HepG2 (cell line): Measurements from ENCODE around the gene PANK2. TPM values are rescaled to one million over a fixed set of nuclear protein-coding genes. Genes with fewer than 3 reads are reported as not detected.

Experiments used
- AHR ChIP-seq: IDR thresholded peaks from 2 replicates; pipeline ENCODE4 v1.6.1; 2018; ENCODE audit warnings: missing genetic modification reagents, missing compliant biosample characterization
- E2F5 ChIP-seq: sonication (generic); formaldehyde crosslinking; conservative IDR thresholded peaks from 2 replicates; pipeline ENCODE4 v1.4.0; 2020; ENCODE audit warnings: missing genetic modification reagents
- FOXA3 ChIP-seq: IDR thresholded peaks from 2 replicates; pipeline ENCODE4 v1.6.1; 2016; ENCODE audit warnings: missing genetic modification reagents, missing compliant biosample characterization
- GTF2F1 ChIP-seq: fragments of 150-350 bp; IDR thresholded peaks from 2 replicates; pipeline ENCODE4 v1.6.1; 2014; ENCODE audit warnings: low read length
- HBP1 ChIP-seq: IDR thresholded peaks from 2 replicates; pipeline ENCODE4 v1.6.1; 2016; ENCODE audit warnings: low read depth, control low read depth
- MED1 ChIP-seq: sonication (generic); formaldehyde crosslinking; IDR thresholded peaks from 2 replicates; pipeline ENCODE4 v1.4.0; 2020; ENCODE audit warnings: missing genetic modification reagents
- PAWR ChIP-seq: sonication (generic); formaldehyde crosslinking; IDR thresholded peaks from 2 replicates; pipeline ENCODE4 v1.4.0; 2020; ENCODE audit warnings: missing genetic modification reagents, mild to moderate bottlenecking, borderline replicate concordance
- SATB2 ChIP-seq: sonication (generic); formaldehyde crosslinking; IDR thresholded peaks from 2 replicates; pipeline ENCODE4 v1.5.0; 2020; ENCODE audit warnings: missing genetic modification reagents
- ZBTB49 ChIP-seq: sonication (generic); formaldehyde crosslinking; IDR thresholded peaks from 2 replicates; pipeline ENCODE4 v1.4.0; 2020; ENCODE audit warnings: missing genetic modification reagents, borderline replicate concordance
- ZMAT5 ChIP-seq: sonication (generic); formaldehyde crosslinking; IDR thresholded peaks from 2 replicates; pipeline ENCODE4 v1.5.0; 2020; ENCODE audit warnings: mild to moderate bottlenecking, low read depth, missing genetic modification reagents, borderline replicate concordance
- ZNF296 ChIP-seq: sonication (generic); formaldehyde crosslinking; conservative IDR thresholded peaks from 2 replicates; pipeline ENCODE4 v1.5.0; 2020; ENCODE audit warnings: mild to moderate bottlenecking, missing genetic modification reagents
- ZNF460 ChIP-seq: sonication (generic); formaldehyde crosslinking; IDR thresholded peaks from 2 replicates; pipeline ENCODE4 v1.5.1; 2020; ENCODE audit warnings: missing genetic modification reagents, mild to moderate bottlenecking, borderline replicate concordance
- ZNF775 ChIP-seq: sonication (generic); formaldehyde crosslinking; IDR thresholded peaks from 2 replicates; pipeline ENCODE4 v1.4.0; 2020; ENCODE audit warnings: missing genetic modification reagents, mild to moderate bottlenecking, moderate library complexity, borderline replicate concordance
- ZNF883 ChIP-seq: sonication (generic); formaldehyde crosslinking; IDR thresholded peaks from 2 replicates; pipeline ENCODE4 v1.5.1; 2020; ENCODE audit warnings: mild to moderate bottlenecking, missing genetic modification reagents; ENCODE audit errors: not compliant biosample characterization
- ZNF891 ChIP-seq: sonication (generic); formaldehyde crosslinking; IDR thresholded peaks from 2 replicates; pipeline ENCODE4 v1.5.0; 2020; ENCODE audit warnings: mild to moderate bottlenecking, missing genetic modification reagents
- ZSCAN22 ChIP-seq: sonication (generic); formaldehyde crosslinking; IDR thresholded peaks from 2 replicates; pipeline ENCODE4 v1.4.0; 2020; ENCODE audit warnings: mild to moderate bottlenecking, missing genetic modification reagents
- ZSCAN9 ChIP-seq: IDR thresholded peaks from 2 replicates; pipeline ENCODE4 v1.6.1; 2016; ENCODE audit warnings: borderline replicate concordance
- ZZZ3 ChIP-seq: sonication (generic); formaldehyde crosslinking; IDR thresholded peaks from 2 replicates; pipeline ENCODE4 v1.4.0; 2020; ENCODE audit warnings: missing genetic modification reagents, mild to moderate bottlenecking, borderline replicate concordance
- polyA plus RNA-seq, 8 experiments: library from polyadenylated mRNA; depleted of rRNA in 3 of 8; stranded (reverse) in 7 of 8; unstranded in 1 of 8; fragments of >200 nt; fragmentation: Illumina TruSeq in 4 of 8; extraction: Trizol in 4 of 8; gene quantifications; 2 replicates each; pipeline versions ENCODE4 v1.2.1 to v1.2.3, GENCODE V29; 2011 to 2016; ENCODE audit warnings: low read depth in 4 of 8, missing spikeins in 1 of 8, mixed read lengths in 1 of 8; ENCODE audit not compliant: insufficient read depth in 1 of 8
- total RNA-seq, 5 experiments: library from RNA; depleted of rRNA; stranded (reverse); fragments of >200 nt; fragmentation: Illumina TruSeq; extraction: Trizol; gene quantifications; 2 replicates each; pipeline ENCODE4 v1.2.3, GENCODE V29; 2016; ENCODE audit warnings: low read depth in 1 of 5
- TF ChIP-seq, protein P1 (sequence below): sonication (generic); formaldehyde crosslinking; IDR thresholded peaks from 2 replicates; pipeline ENCODE4 v1.4.0; 2020; ENCODE audit warnings: mild to moderate bottlenecking, low read depth, missing genetic modification reagents
- TF ChIP-seq, protein P2 (sequence below): sonication (generic); formaldehyde crosslinking; conservative IDR thresholded peaks from 2 replicates; pipeline ENCODE4 v1.8.0; 2022; ENCODE audit warnings: missing genetic modification reagents

PANK2 gene
- total and polyA plus RNA-seq, 2 of the 13 experiments (the other 11 are each of a cell fraction or from before 2014, with no cell fraction given): 39.2 to 123 TPM

DNA sequence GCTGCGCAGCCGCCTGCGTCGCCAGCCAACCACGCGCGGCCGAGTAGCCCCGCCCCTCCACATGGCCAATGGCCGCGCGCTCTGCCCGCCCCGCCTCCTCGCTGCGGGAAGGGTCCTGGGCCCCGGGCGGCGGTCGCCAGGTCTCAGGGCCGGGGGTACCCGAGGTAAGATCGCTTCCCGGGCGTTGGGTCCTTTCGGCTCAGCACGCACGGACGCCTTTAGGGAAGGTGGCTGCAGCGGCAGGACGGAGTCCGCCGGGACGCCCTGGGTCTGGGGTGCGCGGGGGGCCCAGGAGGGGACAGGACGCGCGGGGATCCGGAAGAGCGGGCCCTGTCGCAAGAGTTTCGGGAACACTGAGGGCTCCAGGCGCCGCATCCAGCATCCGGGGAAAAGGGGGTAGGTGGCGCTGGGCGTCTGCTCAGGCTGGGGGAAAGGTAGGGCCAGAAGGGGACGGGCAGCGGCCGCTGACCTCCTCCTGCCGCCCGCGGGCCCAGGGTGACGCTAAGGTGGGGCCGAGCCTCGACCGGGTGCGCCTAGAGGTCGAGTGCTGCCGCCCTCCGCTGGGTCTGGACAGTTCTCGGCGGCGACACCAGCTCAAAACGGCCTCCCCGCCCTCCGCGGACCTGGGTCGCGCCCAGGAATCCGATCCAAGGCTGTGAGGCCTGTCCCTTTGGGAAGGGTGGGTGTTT is 42.3 kb upstream of the PANK2 start, which contains the start of gene MAVS (continued):
- TF ChIP-seq ZZZ3 (CRISPR knock-in tag) (no peak), AHR (peak; percentile 46; the same call in 1 of the 2 replicates), MED1 (CRISPR knock-in tag) (peak; percentile 69), PAWR (CRISPR knock-in tag) (no peak; the same call in 1 of the 2 replicates), ZSCAN9 (CRISPR knock-in tag) (peak; percentile 65), HBP1 (CRISPR knock-in tag) (peak; percentile 82; the same call in 1 of the 2 replicates), ZNF296 (no peak), ZNF883 (CRISPR knock-in tag) (no peak), ZNF775 (CRISPR knock-in tag) (0 out of 2 replicates have a peak, but pooled peaks have one; percentile 67), FOXA3 (CRISPR knock-in tag) (peak; percentile 34), SATB2 (CRISPR knock-in tag) (peak; percentile 89), ZBTB49 (CRISPR knock-in tag) (peak; percentile 14; the same call in 1 of the 2 replicates), ZMAT5 (CRISPR knock-in tag) (no peak), GTF2F1 (peak; percentile 61; the same call in 1 of the 2 replicates), E2F5 (CRISPR knock-in tag) (peak; percentile 63; the same call in 1 of the 2 replicates), ZNF891 (CRISPR knock-in tag) (peak; percentile 97), ZSCAN22 (CRISPR knock-in tag) (0 out of 2 replicates have a peak, but pooled peaks have one; percentile 36), ZNF460 (no peak)
- TF ChIP-seq, protein P1, sequence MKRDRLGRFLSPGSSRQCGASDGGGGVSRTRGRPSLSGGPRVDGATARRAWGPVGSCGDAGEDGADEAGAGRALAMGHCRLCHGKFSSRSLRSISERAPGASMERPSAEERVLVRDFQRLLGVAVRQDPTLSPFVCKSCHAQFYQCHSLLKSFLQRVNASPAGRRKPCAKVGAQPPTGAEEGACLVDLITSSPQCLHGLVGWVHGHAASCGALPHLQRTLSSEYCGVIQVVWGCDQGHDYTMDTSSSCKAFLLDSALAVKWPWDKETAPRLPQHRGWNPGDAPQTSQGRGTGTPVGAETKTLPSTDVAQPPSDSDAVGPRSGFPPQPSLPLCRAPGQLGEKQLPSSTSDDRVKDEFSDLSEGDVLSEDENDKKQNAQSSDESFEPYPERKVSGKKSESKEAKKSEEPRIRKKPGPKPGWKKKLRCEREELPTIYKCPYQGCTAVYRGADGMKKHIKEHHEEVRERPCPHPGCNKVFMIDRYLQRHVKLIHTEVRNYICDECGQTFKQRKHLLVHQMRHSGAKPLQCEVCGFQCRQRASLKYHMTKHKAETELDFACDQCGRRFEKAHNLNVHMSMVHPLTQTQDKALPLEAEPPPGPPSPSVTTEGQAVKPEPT (CRISPR knock-in tag): no peak; the same call in 1 of the 2 replicates
- TF ChIP-seq, protein P2, sequence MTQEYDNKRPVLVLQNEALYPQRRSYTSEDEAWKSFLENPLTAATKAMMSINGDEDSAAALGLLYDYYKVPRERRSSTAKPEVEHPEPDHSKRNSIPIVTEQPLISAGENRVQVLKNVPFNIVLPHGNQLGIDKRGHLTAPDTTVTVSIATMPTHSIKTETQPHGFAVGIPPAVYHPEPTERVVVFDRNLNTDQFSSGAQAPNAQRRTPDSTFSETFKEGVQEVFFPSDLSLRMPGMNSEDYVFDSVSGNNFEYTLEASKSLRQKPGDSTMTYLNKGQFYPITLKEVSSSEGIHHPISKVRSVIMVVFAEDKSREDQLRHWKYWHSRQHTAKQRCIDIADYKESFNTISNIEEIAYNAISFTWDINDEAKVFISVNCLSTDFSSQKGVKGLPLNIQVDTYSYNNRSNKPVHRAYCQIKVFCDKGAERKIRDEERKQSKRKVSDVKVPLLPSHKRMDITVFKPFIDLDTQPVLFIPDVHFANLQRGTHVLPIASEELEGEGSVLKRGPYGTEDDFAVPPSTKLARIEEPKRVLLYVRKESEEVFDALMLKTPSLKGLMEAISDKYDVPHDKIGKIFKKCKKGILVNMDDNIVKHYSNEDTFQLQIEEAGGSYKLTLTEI (CRISPR knock-in tag): no peak
